HG03139 (cell line): ENCODE measurements around the gene APH1A.
"Not testable (repeated sequence)": the region's sequence is repeated elsewhere in the genome, so short reads cannot be mapped to it uniquely, and the experiment has no call there.

ENCODE experiments used
- ATAC-seq: cut with Tn5 transposase; IDR thresholded peaks from one replicate; pipeline ENCODE4 v1.9.1; 2021; ENCODE audit not compliant: unreplicated experiment

The APH1A gene

DNA sequence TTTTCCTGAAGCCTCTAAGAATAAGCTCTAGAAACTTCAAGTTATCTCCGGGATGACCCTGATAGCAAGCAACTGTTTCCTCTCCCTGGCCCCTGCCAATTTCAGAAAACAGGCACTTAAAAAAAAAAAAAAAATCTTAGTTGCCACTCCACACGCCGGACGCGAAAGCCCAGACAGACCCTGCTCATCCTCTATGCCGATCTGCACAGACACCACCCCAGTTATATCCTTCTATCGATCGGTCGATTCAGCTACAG is 34.6 kb downstream of the APH1A start:
- ATAC-seq = no peak

DNA sequence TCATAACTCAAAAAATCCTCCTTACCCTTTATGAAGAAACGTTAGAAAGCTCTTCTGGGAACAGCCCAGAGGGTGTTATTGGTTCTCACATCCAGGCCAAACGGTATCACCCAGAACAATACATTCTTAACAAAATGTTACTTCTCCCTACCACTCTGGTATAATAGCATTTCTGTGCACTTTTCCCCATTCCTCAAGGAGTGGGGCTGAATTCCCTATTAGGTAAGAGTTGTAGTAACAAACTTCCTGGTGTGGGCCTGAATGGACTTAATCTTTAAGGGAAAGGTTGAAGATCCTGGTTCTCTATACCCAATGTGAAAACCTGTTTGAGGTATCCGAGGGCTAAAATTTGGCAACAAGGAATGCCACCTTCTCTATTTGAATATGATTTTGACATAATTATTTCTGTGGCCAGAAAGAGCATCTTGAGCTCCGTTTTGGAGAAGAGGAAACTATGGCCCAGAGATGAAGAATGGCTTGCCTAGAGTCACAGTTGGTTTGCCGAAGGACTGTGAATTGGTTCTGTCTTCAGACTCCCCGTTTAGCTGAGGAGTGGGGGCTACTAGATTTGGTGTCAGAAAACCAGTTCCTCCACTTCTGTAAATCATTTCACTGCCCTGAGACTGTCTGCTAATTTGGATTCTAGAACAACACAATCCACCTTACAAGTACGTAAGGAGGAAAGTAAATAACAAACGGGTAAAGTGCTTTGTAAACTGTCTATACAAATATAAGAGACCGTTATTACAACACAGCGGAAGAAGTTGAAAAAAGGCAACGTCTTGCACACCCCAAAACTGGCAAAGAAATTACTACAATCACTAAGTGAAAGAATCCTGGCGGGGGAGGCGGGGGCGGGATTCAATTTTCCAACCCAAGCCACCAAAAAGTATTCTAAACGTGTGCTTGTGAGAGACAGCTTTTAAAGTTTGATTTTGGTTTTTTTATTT is 35.2 kb downstream of the APH1A start:
- no peak for ATAC-seq

DNA sequence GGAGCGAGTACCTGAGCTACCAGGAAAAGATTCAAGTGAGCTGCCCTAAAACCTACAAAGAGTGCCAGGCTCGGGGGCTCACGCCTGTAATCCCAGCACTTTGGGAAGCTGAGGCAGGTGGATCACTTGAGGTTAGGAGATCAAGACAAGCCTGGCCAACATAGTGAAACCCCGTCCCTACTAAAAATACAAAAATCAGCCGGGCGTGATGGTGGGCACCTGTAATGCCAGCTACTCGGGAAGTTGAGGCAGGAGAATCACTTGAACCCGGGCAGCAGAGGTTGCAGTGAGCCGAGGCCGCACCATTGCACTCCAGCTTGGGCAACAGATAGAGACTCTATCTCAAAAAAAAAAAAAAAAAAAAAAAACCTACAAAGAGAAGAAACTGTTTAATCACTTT is 35.9 kb downstream of the APH1A start:
- ATAC-seq = not testable (repeated sequence)

DNA sequence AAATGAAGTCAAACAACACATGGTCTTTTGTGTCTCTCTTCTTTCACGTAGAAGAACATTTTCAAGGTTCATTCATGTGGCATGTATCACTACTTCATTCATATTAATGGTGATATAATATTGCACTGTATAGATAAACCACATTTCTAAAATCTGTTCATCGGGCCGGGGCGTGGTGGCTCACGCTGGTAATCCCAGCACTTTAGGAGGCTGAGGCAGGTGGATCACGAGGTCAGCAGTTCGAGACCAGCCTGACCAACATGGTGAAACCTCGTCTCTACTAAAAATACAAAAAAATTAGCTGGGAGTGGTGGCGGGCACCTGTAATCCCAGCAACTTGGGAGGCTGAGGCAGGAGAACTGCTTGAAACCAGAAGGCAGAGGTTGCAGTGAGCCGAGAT is 40.6 kb downstream of the APH1A start:
- ATAC-seq = not testable (repeated sequence)

DNA sequence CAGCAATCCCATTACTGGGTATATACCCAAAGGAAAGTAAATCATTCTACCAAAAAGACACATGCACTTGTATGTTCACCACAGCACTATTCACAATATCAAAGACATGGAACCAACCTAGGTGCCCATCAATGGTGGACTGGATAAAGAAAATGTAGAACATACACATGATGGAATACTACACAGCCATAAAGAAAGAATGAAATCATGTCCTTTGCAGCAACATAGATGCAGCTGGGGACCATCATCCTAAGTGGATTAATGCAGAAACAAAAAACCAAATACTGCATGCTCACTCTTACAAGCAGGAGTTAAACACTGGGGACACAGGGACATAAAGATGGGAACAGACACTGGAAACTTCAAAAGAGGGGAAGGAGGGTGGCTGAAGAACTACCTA is 41.6 kb downstream of the APH1A start:
- ATAC-seq = no peak

DNA sequence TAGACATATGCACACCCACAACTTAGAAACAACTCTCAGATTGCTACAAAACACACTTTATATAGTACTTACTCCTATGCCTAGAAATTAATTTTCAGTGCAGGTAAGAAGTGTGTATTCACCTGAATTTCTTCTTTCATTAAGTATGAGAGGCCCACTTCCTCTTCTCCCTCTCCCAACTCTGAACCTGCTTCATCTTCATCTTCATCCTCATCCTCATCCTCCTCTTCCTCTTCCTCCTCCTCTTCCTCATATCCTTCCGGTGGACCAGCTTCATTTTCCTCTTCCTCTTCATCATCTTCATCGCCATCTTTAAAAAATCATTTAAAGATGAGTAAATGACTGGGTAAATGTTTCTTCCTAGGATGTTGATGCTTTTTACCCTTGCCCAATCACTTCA is 42.3 kb downstream of the APH1A start:
- ATAC-seq = no peak

DNA sequence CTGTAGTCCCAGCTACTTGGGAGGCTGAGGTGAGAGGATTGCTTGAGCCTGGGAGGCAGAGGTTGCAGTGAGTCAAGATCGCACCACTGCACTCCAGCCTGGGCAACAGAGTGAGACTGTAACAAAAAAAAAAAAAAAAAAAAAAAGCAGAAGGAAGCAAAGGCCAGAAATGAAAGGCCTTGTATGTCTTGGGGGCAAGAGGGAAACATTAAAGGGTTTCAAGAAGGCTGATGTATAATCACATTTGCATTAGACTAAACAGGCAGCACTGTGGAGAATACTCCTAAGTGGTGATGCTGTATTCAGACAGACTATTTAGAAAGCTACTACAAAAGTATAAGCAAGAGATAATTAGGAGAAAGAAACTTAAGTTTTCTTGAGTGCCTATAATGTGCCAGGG is 43.3 kb downstream of the APH1A start:
- no peak for ATAC-seq

DNA sequence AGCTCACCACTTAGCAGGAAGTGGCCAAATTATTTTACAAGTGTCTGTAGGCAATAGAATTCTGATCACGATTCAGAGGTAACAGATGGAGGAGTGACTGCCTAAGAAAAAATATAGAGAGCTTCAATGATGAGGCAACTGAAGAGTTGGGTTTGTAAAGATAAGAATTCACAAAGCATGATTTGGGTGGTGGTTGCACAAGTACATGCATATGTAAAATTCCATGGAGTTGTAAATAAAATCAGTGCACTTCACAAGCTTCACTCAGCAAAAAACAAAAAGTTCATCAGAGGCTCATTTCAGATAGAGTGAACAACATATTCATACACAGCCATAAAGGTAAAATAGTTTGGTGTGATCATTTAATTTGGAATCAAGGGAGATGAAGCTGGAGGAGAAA is 43.8 kb downstream of the APH1A start:
- no peak for ATAC-seq

DNA sequence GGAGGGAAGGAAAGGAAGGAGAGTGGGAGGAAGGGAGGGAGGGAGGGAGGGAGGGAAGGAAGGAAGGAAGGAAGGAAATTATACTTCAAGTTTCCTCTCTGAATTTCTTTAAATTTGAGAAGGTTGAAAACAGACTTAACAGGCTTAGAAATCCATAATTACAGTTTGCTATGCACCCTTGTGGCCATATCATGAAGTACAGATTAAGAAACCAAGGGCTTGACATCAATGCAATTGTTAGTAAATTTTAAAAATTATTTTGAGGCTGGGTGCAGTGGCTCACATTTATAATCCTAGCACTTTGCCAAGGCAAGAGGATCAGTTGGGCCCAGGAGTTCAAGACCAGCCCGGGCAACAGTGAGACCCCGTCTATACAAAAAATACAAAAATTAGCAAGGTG is 47.3 kb downstream of the APH1A start:
- ATAC-seq = no peak

DNA sequence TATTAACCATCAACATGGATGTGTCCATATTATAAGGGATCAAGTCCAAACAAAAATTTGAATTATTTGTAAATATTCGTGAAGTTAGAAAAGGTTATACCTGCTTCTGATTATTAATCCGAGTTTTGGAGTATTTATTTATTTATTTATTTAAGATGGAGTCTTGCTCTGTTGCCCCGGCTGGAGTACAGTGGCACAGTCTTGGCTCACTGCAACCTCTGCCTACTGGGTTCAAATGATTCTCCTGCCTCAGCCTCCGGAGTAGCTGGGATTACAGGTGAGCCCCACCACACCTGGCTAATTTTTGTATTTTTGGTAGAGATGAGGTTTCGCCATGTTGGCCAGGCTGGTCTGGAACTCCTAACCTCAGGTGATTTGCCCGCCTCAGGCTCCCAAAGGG is 53.0 kb downstream of the APH1A start:
- ATAC-seq = not testable (repeated sequence)
